NCI-H1417 treated with DMSO at 0.1 percent for 48 hours (cell line): Measurements from ENCODE around the gene ZFP42.
"Not testable (repeated sequence)": the region's sequence is repeated elsewhere in the genome, so short reads cannot be mapped to it uniquely, and the experiment has no call there.

ENCODE experiments used
- DNase-seq: peaks from one replicate; lab custom pipeline; 2025; lab: John Stamatoyannopoulos, UW

The ZFP42 gene

GRCh38 chr4:188021548-188022249 lies 26.1 kb downstream of the ZFP42 start:
- DNase-seq = no peak

GRCh38 chr4:188023682-188024081 lies 28.1 kb downstream of the ZFP42 start:
- no peak for DNase-seq

GRCh38 chr4:188025476-188025875 lies 29.9 kb downstream of the ZFP42 start:
- no peak for DNase-seq

- DNase-seq = no peak
Measured at GRCh38 chr4:188029114-188029513, 33.5 kb downstream of the ZFP42 start.

GRCh38 chr4:188030401-188030800 lies 34.8 kb downstream of the ZFP42 start:
- no peak for DNase-seq

GRCh38 chr4:188031751-188032150 lies 36.2 kb downstream of the ZFP42 start:
- DNase-seq = no peak

GRCh38 chr4:188032170-188032569 lies 36.6 kb downstream of the ZFP42 start:
- DNase-seq = no peak

- no peak for DNase-seq
Measured at GRCh38 chr4:188032583-188032982, 37.0 kb downstream of the ZFP42 start.

GRCh38 chr4:188037003-188037713 lies 41.6 kb downstream of the ZFP42 start:
- no peak for DNase-seq

- no peak for DNase-seq
Measured at GRCh38 chr4:188041721-188042120, 46.1 kb downstream of the ZFP42 start.

- DNase-seq = no peak
Measured at GRCh38 chr4:188042191-188042590, 46.6 kb downstream of the ZFP42 start.

- DNase-seq = no peak
Measured at GRCh38 chr4:188043154-188043553, 47.6 kb downstream of the ZFP42 start.

- not testable (repeated sequence) for DNase-seq
Measured at GRCh38 chr4:188045461-188045860, 49.9 kb downstream of the ZFP42 start.

- no peak for DNase-seq
Measured at GRCh38 chr4:188046657-188047056, 51.1 kb downstream of the ZFP42 start.

GRCh38 chr4:188053302-188053701 lies 57.7 kb downstream of the ZFP42 start:
- DNase-seq = no peak
